ENCODE measurements around the gene RTN4. TPM values are rescaled to one million over a fixed set of nuclear protein-coding genes. Genes with fewer than 3 reads are reported as not detected.

RTN4 gene
- total RNA-seq, 1 experiment from 2014 or later = 200 TPM

GRCh38 chr2:55061523-55062344, 11.5 kb upstream of the RTN4 start:
- Histone ChIP-seq H2BK120ac (ENCODE audit: low read depth, low read length, poor library complexity, severe bottlenecking) (no peak overlapping the region), H4K20me1 (ENCODE audit: control insufficient read depth, insufficient read depth, insufficient read length) (no peaks in the 10 kb centered on the region), H3K14ac (ENCODE audit: insufficient read depth, low read length) (no peak overlapping the region), H3K27ac (ENCODE audit: insufficient read length, low read depth, low read length) (no peak overlapping the region), H2BK20ac (ENCODE audit: low read depth, low read length, poor library complexity, severe bottlenecking) (no peak overlapping the region), H3K9ac (ENCODE audit: extremely low read depth, insufficient read length, low read length) (no peak overlapping the region), H2AFZ (ENCODE audit: low read length) (no peak overlapping the region), H3K18ac (ENCODE audit: insufficient read length, low read depth, low read length) (no peak overlapping the region), H3K79me1 (ENCODE audit: insufficient read depth, low read depth, low read length, poor library complexity, severe bottlenecking) (no peaks in the 10 kb centered on the region), H2BK12ac (ENCODE audit: insufficient read length, low read depth, low read length) (no peak overlapping the region), H3K23ac (ENCODE audit: insufficient read length, low read depth, low read length) (no peak overlapping the region), H4K91ac (ENCODE audit: insufficient read length, low read depth, low read length) (no peak overlapping the region), H3K4me2 (ENCODE audit: insufficient read depth, insufficient read length, low read length) (no peak overlapping the region), H4K5ac (ENCODE audit: insufficient read length, low read depth, low read length) (no peak overlapping the region), H3K9me3 (ENCODE audit: control insufficient read depth, low read depth, low read length) (no peaks in the 10 kb centered on the region), H2AK5ac (ENCODE audit: insufficient read length, low read length) (no peak overlapping the region), H3K4ac (ENCODE audit: low read depth, low read length) (no peak overlapping the region), H3K4me1 (ENCODE audit: insufficient read depth, low read length) (no peaks in the 10 kb centered on the region), H2BK15ac (ENCODE audit: low read depth, low read length) (no peak overlapping the region), H3K27me3 (ENCODE audit: insufficient read depth, low read length) (no peaks in the 10 kb centered on the region), H3K79me2 (ENCODE audit: insufficient read depth, low read length) (no peaks in the 10 kb centered on the region), H4K8ac (replicated peaks; ENCODE audit: insufficient read length, low read depth, low read length) (no peak overlapping the region), H3T11ph (ENCODE audit: low read length) (no peak overlapping the region), H3K56ac (ENCODE audit: insufficient read length, low read depth, low read length) (no peak overlapping the region), H2BK5ac (ENCODE audit: insufficient read length, low read length) (no peak overlapping the region), H3K23me2 (ENCODE audit: insufficient read length, low read depth, low read length, poor library complexity, severe bottlenecking) (no peaks in the 10 kb centered on the region)
- no peaks in the 10 kb centered on the region for H3K9me3 Mint-ChIP-seq
- peak overlapping the region in 1 of 3 experiments; percentile 87; a peak in 1 of 7 replicates for H3K27ac Mint-ChIP-seq
- WGBS (ENCODE audit: extremely low coverage, insufficient read length, low lambda C conversion rate) = no CpG with 5 or more reads among the region's 25 CpGs
- no peak overlapping the region for H3K4me3 Mint-ChIP-seq
- TF ChIP-seq, protein P1, sequence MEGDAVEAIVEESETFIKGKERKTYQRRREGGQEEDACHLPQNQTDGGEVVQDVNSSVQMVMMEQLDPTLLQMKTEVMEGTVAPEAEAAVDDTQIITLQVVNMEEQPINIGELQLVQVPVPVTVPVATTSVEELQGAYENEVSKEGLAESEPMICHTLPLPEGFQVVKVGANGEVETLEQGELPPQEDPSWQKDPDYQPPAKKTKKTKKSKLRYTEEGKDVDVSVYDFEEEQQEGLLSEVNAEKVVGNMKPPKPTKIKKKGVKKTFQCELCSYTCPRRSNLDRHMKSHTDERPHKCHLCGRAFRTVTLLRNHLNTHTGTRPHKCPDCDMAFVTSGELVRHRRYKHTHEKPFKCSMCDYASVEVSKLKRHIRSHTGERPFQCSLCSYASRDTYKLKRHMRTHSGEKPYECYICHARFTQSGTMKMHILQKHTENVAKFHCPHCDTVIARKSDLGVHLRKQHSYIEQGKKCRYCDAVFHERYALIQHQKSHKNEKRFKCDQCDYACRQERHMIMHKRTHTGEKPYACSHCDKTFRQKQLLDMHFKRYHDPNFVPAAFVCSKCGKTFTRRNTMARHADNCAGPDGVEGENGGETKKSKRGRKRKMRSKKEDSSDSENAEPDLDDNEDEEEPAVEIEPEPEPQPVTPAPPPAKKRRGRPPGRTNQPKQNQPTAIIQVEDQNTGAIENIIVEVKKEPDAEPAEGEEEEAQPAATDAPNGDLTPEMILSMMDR (conservative IDR thresholded peaks at IDR 0.05) = no peak
- H3K36me3 Mint-ChIP-seq (ENCODE audit: insufficient read depth in 1 of 3, low read depth in 3 of 3) = no peaks in the 10 kb centered on the region; a peak in 1 of 7 replicates
- no peaks in the 10 kb centered on the region for H3K4me1 Mint-ChIP-seq
- no peak for DNase-seq
- H3K27me3 Mint-ChIP-seq (ENCODE audit: low read depth) = no peaks in the 10 kb centered on the region

Data from H9 (cell line).